ENCODE data around the gene CAST.
A peak's percentile ranks its signal among the peaks of the same experiment; 100 is the strongest.
"Not testable (repeated sequence)": the region's sequence is repeated elsewhere in the genome, so short reads cannot be mapped to it uniquely, and the experiment has no call there.

Gene CAST

GRCh38 chr5:96781031-96781971 lies 119.1 kb downstream of the CAST start:
- no peak for DNase-seq (ENCODE audit: low spot score)

GRCh38 chr5:96783326-96783725 lies 121.2 kb downstream of the CAST start:
- no peak for DNase-seq (ENCODE audit: low spot score)

DNA sequence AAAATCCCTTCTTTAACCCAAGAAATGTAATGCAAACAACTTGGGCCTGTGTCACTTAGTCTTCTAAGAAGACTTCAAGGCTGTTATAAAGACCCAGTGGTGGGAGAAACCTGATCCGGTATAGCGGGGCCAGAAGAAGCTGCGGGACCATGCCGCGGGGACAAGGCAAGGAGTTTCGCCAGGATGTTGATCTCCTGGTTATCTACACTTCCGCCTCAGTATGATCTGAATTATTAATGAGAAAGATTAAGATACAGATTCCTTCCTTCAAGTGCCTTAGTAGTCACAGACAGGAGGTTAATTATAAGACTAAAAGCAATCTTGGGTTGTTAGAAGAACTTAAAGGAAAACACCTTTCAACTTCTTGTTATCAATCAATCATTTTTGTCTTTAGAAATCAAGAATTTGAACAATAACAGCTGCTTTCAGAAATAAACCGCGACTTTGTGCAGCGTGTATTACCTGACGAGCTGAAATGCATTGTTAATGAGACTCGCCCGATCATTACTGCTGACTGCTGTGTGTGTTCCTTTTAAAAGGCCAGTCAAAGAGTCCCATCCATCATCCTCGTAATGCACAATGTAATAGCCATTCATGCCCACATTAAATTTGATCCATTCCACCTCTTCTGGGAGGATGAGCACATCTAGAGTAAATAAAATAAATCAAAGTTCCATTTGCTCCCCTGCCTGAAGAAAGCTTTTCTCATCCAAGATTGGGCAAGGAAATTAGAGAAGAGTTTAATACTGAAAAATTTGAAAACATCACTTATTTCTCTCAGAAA lies 123.3 kb downstream of the CAST start:
- DNase-seq (ENCODE audit: low spot score) = no peak

DNA sequence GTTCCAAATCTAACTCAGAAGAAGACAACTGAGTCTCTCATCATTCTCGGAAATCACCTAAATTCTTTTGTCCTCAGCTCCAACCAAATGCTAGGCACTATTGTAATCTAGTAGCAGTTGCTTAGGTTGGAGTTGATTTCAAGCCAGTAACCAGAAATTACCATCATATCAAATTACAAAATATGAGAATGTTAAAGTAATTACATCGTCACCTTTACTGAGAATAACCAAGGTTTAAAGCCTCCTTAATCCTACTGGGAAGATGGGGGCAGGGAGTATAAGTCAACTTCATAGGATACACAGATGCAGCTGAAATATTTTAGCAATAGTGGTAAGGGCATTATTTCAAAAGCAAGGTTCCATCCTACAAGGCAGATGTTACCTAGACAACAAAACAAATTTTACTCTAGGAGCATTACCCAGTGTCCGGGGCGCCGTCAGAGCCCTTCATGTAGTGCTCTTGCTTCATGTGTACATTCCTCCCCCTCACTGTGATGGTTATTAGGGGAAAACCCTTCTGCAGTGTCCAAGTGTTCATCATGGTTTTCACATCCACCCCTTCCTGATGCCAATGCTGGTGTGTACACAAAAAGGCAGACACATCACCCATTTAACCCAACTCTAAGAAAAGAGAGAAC lies 126.1 kb downstream of the CAST start:
- no peak for DNase-seq (ENCODE audit: low spot score)

DNA sequence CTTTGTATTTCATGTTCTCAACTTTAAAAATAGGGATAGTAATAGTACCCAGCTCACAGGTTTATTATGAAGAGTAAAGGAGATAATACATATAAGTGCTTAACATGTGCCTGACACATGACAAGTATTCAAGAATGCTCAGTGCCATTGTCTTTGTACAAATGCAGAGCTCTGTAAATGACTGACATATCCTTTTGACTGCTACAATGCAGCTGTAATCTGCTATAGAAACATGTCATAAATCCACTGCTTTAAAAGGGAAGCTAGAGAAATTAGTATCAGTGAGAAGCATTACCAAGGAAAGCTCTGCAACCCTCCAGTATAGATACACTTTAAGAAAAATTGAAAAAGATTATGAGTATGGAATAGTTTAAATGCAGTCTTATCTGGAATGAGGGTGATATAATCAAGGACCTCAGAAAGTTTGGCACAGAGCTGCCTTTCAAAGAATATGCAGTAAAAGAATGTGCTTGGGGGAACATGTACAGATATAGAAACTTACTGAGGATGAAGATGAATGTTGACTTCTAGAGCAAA lies 127.7 kb downstream of the CAST start:
- DNase-seq (ENCODE audit: low spot score) = no peak

GRCh38 chr5:96790961-96791504 lies 128.9 kb downstream of the CAST start:
- no peak for DNase-seq (ENCODE audit: low spot score)

GRCh38 chr5:96794757-96795156 lies 132.6 kb downstream of the CAST start:
- DNase-seq (ENCODE audit: low spot score) = no peak

GRCh38 chr5:96795626-96796025 lies 133.4 kb downstream of the CAST start:
- no peak for DNase-seq (ENCODE audit: low spot score)

DNA sequence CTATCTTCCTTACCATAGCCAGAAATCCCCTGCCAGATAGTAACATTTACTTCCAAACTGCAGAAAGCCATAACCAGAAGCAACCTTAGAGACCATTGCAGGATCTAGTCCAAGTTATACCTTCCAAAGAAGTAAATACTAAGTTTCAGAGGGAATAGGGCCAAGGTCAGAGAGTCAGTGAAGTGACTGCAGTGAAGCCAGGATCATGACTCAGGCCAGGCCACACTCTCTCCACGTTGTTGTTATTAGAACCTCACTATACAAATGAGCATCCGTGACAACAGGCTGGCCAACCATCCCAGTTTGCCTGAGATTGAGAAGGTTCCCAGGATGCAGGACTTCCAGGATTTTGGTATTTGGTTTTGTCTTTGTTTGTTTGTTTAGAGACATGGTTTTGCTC lies 134.3 kb downstream of the CAST start:
- DNase-seq (ENCODE audit: low spot score) = no peak

GRCh38 chr5:96801718-96802117 lies 139.5 kb downstream of the CAST start:
- not testable (repeated sequence) for DNase-seq (ENCODE audit: low spot score)

DNA sequence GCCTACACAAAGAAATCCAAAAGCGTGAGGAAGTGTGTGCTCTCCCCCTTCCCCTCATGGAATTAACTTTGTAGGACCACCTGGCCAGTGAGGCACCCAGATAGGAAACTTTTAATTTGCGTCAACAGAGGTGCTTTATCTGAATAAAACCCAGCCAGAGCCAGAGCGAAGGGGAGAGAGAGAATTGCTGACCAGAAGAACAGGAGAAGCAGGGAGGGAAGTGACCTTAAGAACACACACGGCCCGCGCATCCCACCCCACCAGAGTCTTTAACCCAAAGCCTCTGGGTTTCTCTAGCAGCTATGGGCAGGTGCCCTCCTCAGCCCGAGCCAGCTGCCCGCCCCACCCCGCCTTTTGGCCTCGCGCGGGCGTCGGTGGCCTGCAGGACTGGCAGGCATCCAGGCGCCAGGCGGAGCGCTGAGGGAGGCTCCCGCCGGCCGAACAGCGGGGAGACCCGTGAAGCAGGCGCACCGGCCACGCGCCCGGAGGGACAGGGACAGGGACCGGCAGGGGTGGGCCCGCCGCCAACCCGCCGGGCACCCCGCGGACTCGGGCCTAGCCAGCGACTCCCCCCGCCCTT lies 145.0 kb downstream of the CAST start:
- DNase-seq (ENCODE audit: low spot score) = peak; percentile 84

- no peak for DNase-seq (ENCODE audit: low spot score)
These were observed 146.3 kb downstream of the CAST start for GRCh38 chr5:96808541-96808828.

- no peak for DNase-seq (ENCODE audit: low spot score)
These were observed 146.8 kb downstream of the CAST start for GRCh38 chr5:96808868-96809558.

GRCh38 chr5:96809921-96810320 lies 147.7 kb downstream of the CAST start:
- DNase-seq (ENCODE audit: low spot score) = no peak

GRCh38 chr5:96812851-96813250 lies 150.7 kb downstream of the CAST start:
- no peak for DNase-seq (ENCODE audit: low spot score)

- DNase-seq (ENCODE audit: low spot score) = no peak
These were observed 151.9 kb downstream of the CAST start for GRCh38 chr5:96814041-96814440.

GRCh38 chr5:96816411-96816939 lies 154.3 kb downstream of the CAST start:
- no peak for DNase-seq (ENCODE audit: low spot score)

GRCh38 chr5:96816991-96817390 lies 154.8 kb downstream of the CAST start:
- DNase-seq (ENCODE audit: low spot score) = no peak

- peak; percentile 70 for DNase-seq (ENCODE audit: low spot score)
These were observed 155.3 kb downstream of the CAST start for GRCh38 chr5:96817506-96817905.

DNA sequence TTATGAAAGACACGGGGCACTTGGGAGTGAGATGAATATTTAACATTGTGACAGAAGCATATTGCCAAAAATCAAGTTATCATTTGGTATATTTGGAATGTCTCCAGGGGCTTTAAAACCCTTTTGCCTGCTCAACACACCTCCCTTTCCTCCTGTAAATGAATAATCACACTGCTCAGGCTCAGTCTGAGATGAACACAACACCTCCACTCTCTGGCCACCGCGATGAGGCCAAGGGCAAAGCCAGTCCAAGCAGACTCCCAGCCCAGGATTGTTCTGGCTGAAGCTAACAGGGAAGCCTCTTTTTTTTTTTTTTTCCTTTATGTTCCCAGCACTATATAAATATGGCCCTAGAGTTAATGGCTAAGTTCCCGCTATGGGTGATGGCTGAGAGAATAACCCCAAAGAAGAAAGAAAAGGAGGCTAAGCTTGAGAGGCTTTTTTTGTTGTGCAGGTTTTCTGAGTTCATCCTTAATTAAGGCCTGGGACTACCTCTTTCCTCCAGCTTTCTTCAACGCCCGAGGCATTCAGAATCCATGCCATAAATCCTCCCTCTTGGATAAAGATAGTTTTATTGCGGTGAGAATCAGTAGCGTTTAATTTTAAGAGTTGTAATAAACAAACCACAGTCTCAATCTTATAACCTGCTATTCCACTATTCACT lies 156.1 kb downstream of the CAST start:
- no peak for DNase-seq (ENCODE audit: low spot score)
